ENCODE measurements around the gene ERP44.
"Not testable (repeated sequence)": the region's sequence is repeated elsewhere in the genome, so short reads cannot be mapped to it uniquely, and the experiment has no call there.

ERP44 gene

GRCh38 chr9:100090880-100091279 lies 7.9 kb downstream of the ERP44 start:
- CTCF ChIA-PET = no interaction called here
- no peak overlapping the region for H3K27ac Mint-ChIP-seq
- no peak for DNase-seq
- H3K9me3 Mint-ChIP-seq = no peaks in the 10 kb centered on the region
- peaks cover 1% of the 10 kb centered on the region for H3K36me3 Mint-ChIP-seq
- H3K4me1 Mint-ChIP-seq = peaks cover 37% of the 10 kb centered on the region
- no peak overlapping the region for H3K4me3 Mint-ChIP-seq
- no peaks in the 10 kb centered on the region for H3K27me3 Mint-ChIP-seq

GRCh38 chr9:100088202-100088601 lies 10.6 kb downstream of the ERP44 start:
- H3K4me3 Mint-ChIP-seq = peak overlapping the region; percentile 44
- DNase-seq = no peak
- no peaks in the 10 kb centered on the region for H3K36me3 Mint-ChIP-seq
- CTCF ChIA-PET = no interaction called here
- H3K27me3 Mint-ChIP-seq = no peaks in the 10 kb centered on the region
- peak overlapping the region; percentile 49 for H3K27ac Mint-ChIP-seq
- H3K4me1 Mint-ChIP-seq = peaks cover 40% of the 10 kb centered on the region
- H3K9me3 Mint-ChIP-seq = no peaks in the 10 kb centered on the region

GRCh38 chr9:100087218-100087617 lies 11.6 kb downstream of the ERP44 start:
- CTCF ChIA-PET = no interaction called here
- Mint-ChIP-seq H3K4me3 (no peak overlapping the region), H3K9me3 (no peaks in the 10 kb centered on the region), H3K27ac (peak overlapping the region; percentile 24), H3K27me3 (no peaks in the 10 kb centered on the region), H3K36me3 (no peaks in the 10 kb centered on the region), H3K4me1 (peaks cover 40% of the 10 kb centered on the region)
- no peak for DNase-seq

- DNase-seq = no peak
- H3K27ac Mint-ChIP-seq = no peak overlapping the region
- no peak overlapping the region for H3K4me3 Mint-ChIP-seq
Measured at GRCh38 chr9:100086097-100086635, 12.6 kb downstream of the ERP44 start.

GRCh38 chr9:100084734-100085133 lies 14.1 kb downstream of the ERP44 start:
- Mint-ChIP-seq H3K4me3 (no peak overlapping the region), H3K9me3 (no peaks in the 10 kb centered on the region), H3K4me1 (peaks cover 40% of the 10 kb centered on the region), H3K27me3 (no peaks in the 10 kb centered on the region), H3K36me3 (no peaks in the 10 kb centered on the region), H3K27ac (no peak overlapping the region)
- CTCF ChIA-PET = no interaction called here
- no peak for DNase-seq

More at GRCh38 chr9:100086097-100086635, 12.6 kb downstream of the ERP44 start:
- no peaks in the 10 kb centered on the region for H3K36me3 Mint-ChIP-seq
- CTCF ChIA-PET = no interaction called here
- peaks cover 40% of the 10 kb centered on the region for H3K4me1 Mint-ChIP-seq
- H3K9me3 Mint-ChIP-seq = no peaks in the 10 kb centered on the region
- H3K27me3 Mint-ChIP-seq = no peaks in the 10 kb centered on the region

GRCh38 chr9:100084128-100084453 lies 14.7 kb downstream of the ERP44 start:
- no peak for DNase-seq
- Mint-ChIP-seq H3K9me3 (no peaks in the 10 kb centered on the region), H3K4me3 (no peak overlapping the region), H3K4me1 (peaks cover 40% of the 10 kb centered on the region), H3K27ac (no peak overlapping the region), H3K27me3 (no peaks in the 10 kb centered on the region), H3K36me3 (no peaks in the 10 kb centered on the region)
- CTCF ChIA-PET = no interaction called here

- Mint-ChIP-seq H3K9me3 (no peaks in the 10 kb centered on the region), H3K27me3 (no peaks in the 10 kb centered on the region), H3K27ac (no peak overlapping the region), H3K4me1 (peaks cover 38% of the 10 kb centered on the region), H3K36me3 (peaks cover 4% of the 10 kb centered on the region), H3K4me3 (no peak overlapping the region)
- CTCF ChIA-PET = no interaction called here
- DNase-seq = no peak
Measured at GRCh38 chr9:100083448-100084127, 15.2 kb downstream of the ERP44 start.

- peaks cover 30% of the 10 kb centered on the region for H3K4me1 Mint-ChIP-seq
- no peak for DNase-seq
- no peaks in the 10 kb centered on the region for H3K9me3 Mint-ChIP-seq
- H3K4me3 Mint-ChIP-seq = no peak overlapping the region
- H3K36me3 Mint-ChIP-seq = peaks cover 6% of the 10 kb centered on the region
- no peak overlapping the region for H3K27ac Mint-ChIP-seq
- no peaks in the 10 kb centered on the region for H3K27me3 Mint-ChIP-seq
- CTCF ChIA-PET = no interaction called here
Measured at GRCh38 chr9:100082782-100083181, 16.0 kb downstream of the ERP44 start.

- H3K4me3 Mint-ChIP-seq, DNase-seq, CTCF ChIA-PET, H3K27ac Mint-ChIP-seq, H3K4me1 Mint-ChIP-seq, H3K9me3 Mint-ChIP-seq, H3K27me3 Mint-ChIP-seq: not testable (repeated sequence)
- peaks cover 18% of the 10 kb centered on the region for H3K36me3 Mint-ChIP-seq
Measured at GRCh38 chr9:100076256-100076655, 22.5 kb downstream of the ERP44 start.

- DNase-seq = no peak
- Mint-ChIP-seq H3K27ac (no peak overlapping the region), H3K27me3 (no peaks in the 10 kb centered on the region), H3K4me1 (peaks cover 2% of the 10 kb centered on the region), H3K36me3 (peaks cover 18% of the 10 kb centered on the region), H3K4me3 (no peak overlapping the region), H3K9me3 (no peaks in the 10 kb centered on the region)
- CTCF ChIA-PET = no interaction called here
Measured at GRCh38 chr9:100074989-100075388, 23.8 kb downstream of the ERP44 start.

GRCh38 chr9:100074093-100074492 lies 24.7 kb downstream of the ERP44 start:
- CTCF ChIA-PET = interaction anchor here (0.6 kb wide), 1 partner anchor 913 kb away, joined by 3 read pairs; no protein-coding TSS in a partner anchor
- Mint-ChIP-seq H3K36me3 (peaks cover 18% of the 10 kb centered on the region), H3K27me3 (no peaks in the 10 kb centered on the region), H3K9me3 (no peaks in the 10 kb centered on the region), H3K27ac (no peak overlapping the region), H3K4me1 (peaks cover 2% of the 10 kb centered on the region), H3K4me3 (no peak overlapping the region)
- DNase-seq = no peak

GRCh38 chr9:100072805-100073204 lies 26.0 kb downstream of the ERP44 start:
- peaks cover 2% of the 10 kb centered on the region for H3K4me1 Mint-ChIP-seq
- no peak for DNase-seq
- CTCF ChIA-PET = no interaction called here
- no peaks in the 10 kb centered on the region for H3K9me3 Mint-ChIP-seq
- no peak overlapping the region for H3K4me3 Mint-ChIP-seq
- H3K27ac Mint-ChIP-seq = no peak overlapping the region
- peaks cover 13% of the 10 kb centered on the region for H3K36me3 Mint-ChIP-seq
- H3K27me3 Mint-ChIP-seq = no peaks in the 10 kb centered on the region

- H3K27ac Mint-ChIP-seq = no peak overlapping the region
- CTCF ChIA-PET = no interaction called here
- H3K27me3 Mint-ChIP-seq = no peaks in the 10 kb centered on the region
- H3K4me1 Mint-ChIP-seq = peaks cover 7% of the 10 kb centered on the region
- H3K36me3 Mint-ChIP-seq = peaks cover 15% of the 10 kb centered on the region
- H3K4me3 Mint-ChIP-seq = no peak overlapping the region
- H3K9me3 Mint-ChIP-seq = no peaks in the 10 kb centered on the region
- DNase-seq = no peak
Measured at GRCh38 chr9:100071271-100071670, 27.5 kb downstream of the ERP44 start.

GRCh38 chr9:100070104-100071041 lies 28.4 kb downstream of the ERP44 start:
- H3K9me3 Mint-ChIP-seq = no peaks in the 10 kb centered on the region
- no peak overlapping the region for H3K27ac Mint-ChIP-seq
- peaks cover 12% of the 10 kb centered on the region for H3K36me3 Mint-ChIP-seq
- DNase-seq = no peak
- H3K4me3 Mint-ChIP-seq = no peak overlapping the region
- H3K4me1 Mint-ChIP-seq = peaks cover 7% of the 10 kb centered on the region
- no peaks in the 10 kb centered on the region for H3K27me3 Mint-ChIP-seq
- CTCF ChIA-PET = no interaction called here

GRCh38 chr9:100069068-100069467 lies 29.7 kb downstream of the ERP44 start:
- H3K9me3 Mint-ChIP-seq, H3K27ac Mint-ChIP-seq, CTCF ChIA-PET, H3K4me1 Mint-ChIP-seq, DNase-seq, H3K4me3 Mint-ChIP-seq, H3K27me3 Mint-ChIP-seq: not testable (repeated sequence)
- H3K36me3 Mint-ChIP-seq = peaks cover 12% of the 10 kb centered on the region

Measured in activated naive CD4-positive, alpha-beta T cell treated with anti-CD3 and anti-CD28 coated beads, Interleukin-2, amount 10 ng/mL, durations not matched to agents 7 days and 5 days (primary cell).